H9 (cell line): ENCODE measurements around the gene SP140L. TPM values are rescaled to one million over a fixed set of nuclear protein-coding genes. Genes with fewer than 3 reads are reported as not detected.

Experiments used
- DNase-seq: peaks from one replicate; pipeline ENCODE4 v3.0.0-alpha.2; 2017
- H2AFZ ChIP-seq: one replicate; pipeline ENCODE4 v1.6.1; 2013; ENCODE audit warnings: mild to moderate bottlenecking, low read length, control low read depth, moderate library complexity
- H2AK5ac ChIP-seq: 2 replicates; pipeline ENCODE4 v1.6.1; 2013; ENCODE audit warnings: low read length, control low read depth, mixed read lengths; ENCODE audit not compliant: insufficient read length
- H2BK120ac ChIP-seq: one replicate; pipeline ENCODE4 v1.6.1; 2013; ENCODE audit warnings: low read depth, mild to moderate bottlenecking, low read length, control low read depth, inconsistent platforms; ENCODE audit not compliant: poor library complexity, severe bottlenecking
- H2BK12ac ChIP-seq: 2 replicates; pipeline ENCODE4 v1.6.1; 2013; ENCODE audit warnings: low read length, control low read depth, mixed read lengths, low read depth; ENCODE audit not compliant: insufficient read length
- H2BK15ac ChIP-seq: 2 replicates; pipeline ENCODE4 v1.6.1; 2013; ENCODE audit warnings: low read depth, low read length, control low read depth
- H2BK20ac ChIP-seq: one replicate; pipeline ENCODE4 v1.6.1; 2013; ENCODE audit warnings: low read depth, mild to moderate bottlenecking, low read length, control low read depth, inconsistent platforms; ENCODE audit not compliant: poor library complexity, severe bottlenecking
- H2BK5ac ChIP-seq: 2 replicates; pipeline ENCODE4 v1.6.1; 2013; ENCODE audit warnings: low read length, control low read depth, mixed read lengths; ENCODE audit not compliant: insufficient read length
- H3K14ac ChIP-seq: 2 replicates; pipeline ENCODE4 v1.6.1; 2013; ENCODE audit warnings: low read length, control low read depth; ENCODE audit not compliant: insufficient read depth
- H3K18ac ChIP-seq: 2 replicates; pipeline ENCODE4 v1.6.1; 2013; ENCODE audit warnings: low read depth, mild to moderate bottlenecking, mixed read lengths, low read length, control low read depth; ENCODE audit not compliant: insufficient read length
- H3K23ac ChIP-seq: 2 replicates; pipeline ENCODE4 v1.6.1; 2013; ENCODE audit warnings: low read length, control low read depth, mixed read lengths, low read depth; ENCODE audit not compliant: insufficient read length
- H3K23me2 ChIP-seq: 2 replicates; pipeline ENCODE4 v1.6.1; 2013; ENCODE audit warnings: low read depth, mild to moderate bottlenecking, mixed read lengths, low read length, control low read depth; ENCODE audit not compliant: insufficient read length, poor library complexity, severe bottlenecking
- H3K27ac ChIP-seq: 2 replicates; pipeline ENCODE4 v1.5.1; 2013; ENCODE audit warnings: low read length, control low read depth, mixed read lengths, low read depth; ENCODE audit not compliant: insufficient read length
- H3K27me3 ChIP-seq: 2 replicates; pipeline ENCODE4 v1.6.1; 2013; ENCODE audit warnings: low read length, control low read depth, inconsistent platforms; ENCODE audit not compliant: insufficient read depth
- H3K4ac ChIP-seq: 2 replicates; pipeline ENCODE4 v1.6.1; 2013; ENCODE audit warnings: low read depth, mild to moderate bottlenecking, control low read depth, inconsistent platforms, low read length, moderate library complexity
- H3K4me1 ChIP-seq: 2 replicates; pipeline ENCODE4 v1.6.1; 2013; ENCODE audit warnings: low read length, control low read depth, inconsistent platforms; ENCODE audit not compliant: insufficient read depth
- H3K4me2 ChIP-seq: 2 replicates; pipeline ENCODE4 v1.6.1; 2013; ENCODE audit warnings: low read length, control low read depth, mixed read lengths; ENCODE audit not compliant: insufficient read length, insufficient read depth
- H3K56ac ChIP-seq: 2 replicates; pipeline ENCODE4 v1.6.1; 2013; ENCODE audit warnings: low read depth, mild to moderate bottlenecking, mixed read lengths, low read length, control low read depth; ENCODE audit not compliant: insufficient read length
- H3K79me1 ChIP-seq: 2 replicates; pipeline ENCODE4 v1.6.1; 2013; ENCODE audit warnings: low read depth, mild to moderate bottlenecking, moderate library complexity, low read length, control low read depth, inconsistent platforms; ENCODE audit not compliant: insufficient read depth, poor library complexity, severe bottlenecking
- H3K79me2 ChIP-seq: 2 replicates; pipeline ENCODE4 v1.6.1; 2013; ENCODE audit warnings: low read length, control low read depth, inconsistent platforms; ENCODE audit not compliant: insufficient read depth
- H3K9ac ChIP-seq: 2 replicates; pipeline ENCODE4 v1.6.1; 2013; ENCODE audit warnings: low read length, control low read depth, mixed read lengths; ENCODE audit not compliant: insufficient read length; ENCODE audit errors: extremely low read depth
- H3K9me3 ChIP-seq: one replicate; pipeline ENCODE4 v1.6.1; 2013; ENCODE audit warnings: low read depth, low read length, inconsistent platforms; ENCODE audit not compliant: control insufficient read depth
- H3T11ph ChIP-seq: one replicate; pipeline ENCODE4 v1.6.1; 2013; ENCODE audit warnings: mild to moderate bottlenecking, low read length, control low read depth, inconsistent platforms
- H4K20me1 ChIP-seq: one replicate; pipeline ENCODE4 v1.6.1; 2013; ENCODE audit not compliant: control insufficient read depth, insufficient read length, insufficient read depth
- H4K5ac ChIP-seq: 2 replicates; pipeline ENCODE4 v1.6.1; 2013; ENCODE audit warnings: low read depth, mild to moderate bottlenecking, mixed read lengths, low read length, control low read depth; ENCODE audit not compliant: insufficient read length
- H4K8ac ChIP-seq: replicated peaks from 2 replicates; pipeline ENCODE4 v1.6.1; 2013; ENCODE audit warnings: low read length, control low read depth, mixed read lengths, low read depth; ENCODE audit not compliant: insufficient read length
- H4K91ac ChIP-seq: 2 replicates; pipeline ENCODE4 v1.6.1; 2013; ENCODE audit warnings: low read depth, mild to moderate bottlenecking, moderate library complexity, mixed read lengths, low read length, control low read depth; ENCODE audit not compliant: insufficient read length
- H3K27ac Mint-ChIP-seq, 3 experiments: 2 replicates in 2 of 3; 3 replicates in 1 of 3; pipeline ENCODE4 v1.8.0; 2020 to 2021; ENCODE audit warnings: mixed read lengths in 3 of 3, mild to moderate bottlenecking in 1 of 3, moderate library complexity in 1 of 3
- H3K27me3 Mint-ChIP-seq: 2 replicates; pipeline ENCODE4 v1.8.0; 2021; ENCODE audit warnings: low read depth, mild to moderate bottlenecking, moderate library complexity, mixed read lengths
- H3K36me3 Mint-ChIP-seq, 3 experiments: 2 replicates in 2 of 3; 3 replicates in 1 of 3; pipeline ENCODE4 v1.8.0; 2020 to 2021; ENCODE audit warnings: low read depth in 3 of 3, mixed read lengths in 3 of 3; ENCODE audit not compliant: insufficient read depth in 1 of 3
- H3K4me1 Mint-ChIP-seq, 2 experiments: 2 replicates each; pipeline ENCODE4 v1.8.0; 2020; ENCODE audit warnings: mixed read lengths in 2 of 2
- H3K4me3 Mint-ChIP-seq, 2 experiments: 2 replicates in 1 of 2; 3 replicates in 1 of 2; pipeline ENCODE4 v1.8.0; 2020 to 2021; ENCODE audit warnings: mild to moderate bottlenecking in 2 of 2, mixed read lengths in 2 of 2, moderate library complexity in 1 of 2
- H3K9me3 Mint-ChIP-seq, 2 experiments: 2 replicates in 1 of 2; 3 replicates in 1 of 2; pipeline ENCODE4 v1.8.0; 2020; ENCODE audit warnings: mild to moderate bottlenecking in 2 of 2, mixed read lengths in 2 of 2, moderate library complexity in 1 of 2
- CTCF ChIP-seq: fragments of 200-600 bp; sonication (generic); conservative IDR thresholded peaks from 3 replicates; pipeline ENCODE4 v1.8.0; 2021; ENCODE audit warnings: antibody characterized with exemption, mild to moderate bottlenecking
- WGBS: extraction: QIAGEN DNeasy Blood & Tissue Kit; methylation state at CpG from one replicate; pipeline ENCODE4 v1.1.7; 2013; ENCODE audit warnings: missing lambda C conversion rate, low lambda C conversion rate, mixed read lengths; ENCODE audit not compliant: insufficient read length; ENCODE audit errors: extremely low coverage; 5-methylcytosine and 5-hydroxymethylcytosine counted together
- total RNA-seq: library from RNA; stranded (reverse); gene quantifications from 2 replicates; pipeline ENCODE4 v1.2.1, GENCODE V29; 2021

The SP140L gene
- total RNA-seq, 1 experiment from 2014 or later = 1.3 TPM

GRCh38 chr2:230321031-230321430 lies 6.0 kb upstream of the SP140L start:
- TF ChIP-seq CTCF = no peak
- Histone ChIP-seq H3K9ac (no peak overlapping the region), H2BK12ac (no peak overlapping the region), H3K56ac (no peak overlapping the region), H2BK20ac (no peak overlapping the region), H2BK120ac (no peak overlapping the region), H4K8ac (no peak overlapping the region), H3K9me3 (peaks cover 14% of the 10 kb centered on the region), H4K91ac (no peak overlapping the region), H3K4ac (no peak overlapping the region), H3K27me3 (no peaks in the 10 kb centered on the region), H3T11ph (no peak overlapping the region), H2AFZ (no peak overlapping the region), H3K79me2 (no peaks in the 10 kb centered on the region), H3K18ac (no peak overlapping the region), H2BK15ac (no peak overlapping the region), H3K14ac (no peak overlapping the region), H3K27ac (no peak overlapping the region), H3K79me1 (no peaks in the 10 kb centered on the region), H3K23ac (no peak overlapping the region), H3K4me2 (no peak overlapping the region), H3K23me2 (no peaks in the 10 kb centered on the region), H2AK5ac (no peak overlapping the region), H3K4me1 (no peaks in the 10 kb centered on the region), H4K5ac (no peak overlapping the region), H4K20me1 (no peaks in the 10 kb centered on the region), H2BK5ac (no peak overlapping the region)
- no CpG with 5 or more reads among the region's 2 CpGs for WGBS
- H3K4me3 Mint-ChIP-seq = no peak overlapping the region
- H3K36me3 Mint-ChIP-seq = peaks cover 10 to 16% (median 13%) of the 10 kb centered on the region in 3 experiments; a peak in 6 of 7 replicates
- DNase-seq = no peak
- H3K9me3 Mint-ChIP-seq = peaks cover 22 to 25% of the 10 kb centered on the region in 2 experiments
- no peaks in the 10 kb centered on the region; a peak in 1 of 4 replicates for H3K4me1 Mint-ChIP-seq
- no peaks in the 10 kb centered on the region for H3K27me3 Mint-ChIP-seq
- no peak overlapping the region for H3K27ac Mint-ChIP-seq
